Measurements from ENCODE around the gene HNRNPA0. TPM values are rescaled to one million over a fixed set of nuclear protein-coding genes. Genes with fewer than 3 reads are reported as not detected.

The HNRNPA0 gene
- total and polyA plus RNA-seq, 2 of the 4 experiments (the other 2 are of a cell fraction): 5.2 to 12.2 TPM

- H3K14ac ChIP-seq (replicated peaks; ENCODE audit: low read depth, low read length): no peak overlapping the region
- BruUV-seq (replicated peaks): no TSS peak
- no peak overlapping the region for H2AK5ac ChIP-seq (ENCODE audit: low read depth, low read length)
- H2AK9ac ChIP-seq (replicated peaks; ENCODE audit: low read depth, low read length, poor library complexity): no peak overlapping the region
- no peaks in the 10 kb centered on the region; the same call in 1 of the 2 replicates for H3K36me3 ChIP-seq (ENCODE audit: control insufficient read depth, insufficient read depth, low read length)
- POLR2A ChIA-PET (ENCODE audit: unreplicated experiment): no interaction called here
- no peak overlapping the region for H3K56ac ChIP-seq (ENCODE audit: extremely low read depth, insufficient read depth, low read length)
- DNase-seq: no peak
- no peaks in the 10 kb centered on the region for H3K27me3 ChIP-seq (ENCODE audit: control insufficient read depth, insufficient read depth, low read length)
- dilution Hi-C loops (cut with HindIII; ENCODE audit: low sequenced_read_pairs, unreplicated experiment): no loop called here
- no peak overlapping the region for H2BK120ac ChIP-seq (ENCODE audit: low read depth, low read length)
- H3K4ac ChIP-seq (ENCODE audit: low read depth, low read length): no peak overlapping the region
- WGBS, 2 experiments (ENCODE audit: extremely low coverage in 2 of 2, insufficient read length in 1 of 2): no CpG with 5 or more reads among the region's 1 CpG
- H4K91ac ChIP-seq (ENCODE audit: insufficient read depth, low read depth, low read length): no peak overlapping the region
- H3K9ac ChIP-seq (ENCODE audit: low read depth, low read length): no peak overlapping the region
- in situ Hi-C loops (cut with MboI; ENCODE audit: low sequenced_read_pairs): loop anchor here (10.0 kb wide), 1 partner anchor 284 kb away; the partner anchor contains the start of gene FAM13B
- H3K23ac ChIP-seq (ENCODE audit: low read depth, low read length): no peak overlapping the region
- no peak overlapping the region for H3K27ac ChIP-seq (ENCODE audit: insufficient read depth, low read length)
- no peak overlapping the region for H2BK15ac ChIP-seq (ENCODE audit: low read depth, low read length)
- H3K4me2 ChIP-seq (ENCODE audit: low read depth, low read length): no peak overlapping the region
- no peak overlapping the region for H2BK5ac ChIP-seq (ENCODE audit: low read depth, low read length, poor library complexity, severe bottlenecking)
- no peak for ATAC-seq (ENCODE audit: low read depth)
- no peak overlapping the region for H4K5ac ChIP-seq (ENCODE audit: low read depth, low read length)
- no peaks in the 10 kb centered on the region for H3K9me3 ChIP-seq (ENCODE audit: control insufficient read depth, insufficient read depth, low read length)
- no peak overlapping the region for H2BK20ac ChIP-seq (ENCODE audit: low read depth, low read length)
- H4K8ac ChIP-seq (ENCODE audit: low read depth in 2 of 2, low read length in 2 of 2): no peak overlapping the region
- H3K9me1 ChIP-seq (ENCODE audit: insufficient read depth, low read length): no peaks in the 10 kb centered on the region
- CTCF ChIA-PET: interaction anchor here (2.5 kb wide), 1 partner anchor 8 kb away, joined by 22 read pairs; no protein-coding TSS in a partner anchor
- H3K4me3 ChIP-seq (ENCODE audit: insufficient read depth, low read depth, low read length): no peak overlapping the region
- peaks cover 44% of the 10 kb centered on the region for H4K20me1 ChIP-seq (ENCODE audit: insufficient read depth, low read length)
- peaks cover 10% of the 10 kb centered on the region in 2 experiments for H3K79me1 ChIP-seq (ENCODE audit: low read depth in 1 of 2, low read length in 2 of 2)
- H3K4me1 ChIP-seq (ENCODE audit: control insufficient read depth, insufficient read depth, low read length): no peaks in the 10 kb centered on the region; the same call in 1 of the 2 replicates
- intact Hi-C loops (cut with micrococcal nuclease): no loop called here
- H3K18ac ChIP-seq (ENCODE audit: low read depth, low read length): no peak overlapping the region
- H2AFZ ChIP-seq (replicated peaks; ENCODE audit: low read length, poor library complexity): no peak overlapping the region
- no peak for TF ChIP-seq RAD21 (IDR thresholded peaks at IDR 0.05; ENCODE audit: low read length)
- no peak for TF ChIP-seq POLR2A (IDR thresholded peaks at IDR 0.05; ENCODE audit: low read depth, low read length)
- no peak for TF ChIP-seq CTCF (conservative IDR thresholded peaks at IDR 0.05; ENCODE audit: low read depth, low read length)
- TF ChIP-seq ELK1 (IDR thresholded peaks at IDR 0.05; ENCODE audit: borderline replicate concordance, low read depth, low read length): no peak
- TF ChIP-seq FOS (IDR thresholded peaks at IDR 0.05; ENCODE audit: low read depth, low read length): no peak
- TF ChIP-seq BHLHE40 (IDR thresholded peaks at IDR 0.05; ENCODE audit: low read depth, low read length): no peak
- TF ChIP-seq CHD1 (IDR thresholded peaks at IDR 0.05; ENCODE audit: low read depth, low read length): no peak
- TF ChIP-seq USF2 (IDR thresholded peaks at IDR 0.05; ENCODE audit: low read depth, low read length): no peak
- TF ChIP-seq RFX5 (IDR thresholded peaks at IDR 0.05; ENCODE audit: low read depth, low read length): no peak
- no peak for TF ChIP-seq SMC3 (IDR thresholded peaks at IDR 0.05; ENCODE audit: low read depth, low read length)
- TF ChIP-seq CEBPB (IDR thresholded peaks at IDR 0.05; ENCODE audit: low read depth, low read length): no peak
- no peak for TF ChIP-seq NFE2L2 (IDR thresholded peaks at IDR 0.05; ENCODE audit: low read depth, low read length)
These were observed 3.7 kb downstream of the HNRNPA0 start for GRCh38 chr5:137750436-137750835.

Measured in IMR-90 (cell line).